PFSK-1 (cell line): ENCODE results near the gene CFP.

ENCODE experiments used
- FOXP2 ChIP-seq: optimal IDR thresholded peaks from 2 replicates; pipeline ENCODE3; 2011; ENCODE audit warnings: borderline replicate concordance, control low read depth, inconsistent platforms; ENCODE audit not compliant: insufficient read depth; ENCODE audit errors: extremely low read length, extremely low read depth
- POLR2AphosphoS5 ChIP-seq: IDR thresholded peaks from 2 replicates; pipeline ENCODE4 v1.6.1; 2012; ENCODE audit warnings: low read depth, mild to moderate bottlenecking, control low read depth, low read length, moderate library complexity
- REST ChIP-seq, 2 experiments: IDR thresholded peaks; 2 replicates each; pipeline versions ENCODE4 v1.6.1 to v1.8.0; 2011 to 2012; ENCODE audit warnings: low read depth in 2 of 2, low read length in 2 of 2, control low read depth in 1 of 2, inconsistent platforms in 1 of 2, mild to moderate bottlenecking in 1 of 2, moderate library complexity in 1 of 2; ENCODE audit not compliant: insufficient read depth in 1 of 2
- SIN3A ChIP-seq: IDR thresholded peaks from 2 replicates; pipeline ENCODE4 v1.6.1; 2012; ENCODE audit warnings: mild to moderate bottlenecking, low read length, moderate library complexity, borderline replicate concordance; ENCODE audit not compliant: insufficient read depth
- TAF1 ChIP-seq: IDR thresholded peaks from 2 replicates; pipeline ENCODE4 v1.6.1; 2012; ENCODE audit warnings: low read length, control low read depth, borderline replicate concordance; ENCODE audit not compliant: insufficient read depth

CFP gene

GRCh38 chrX:47576021-47576898, 53.5 kb downstream of the CFP start:
- no peak for TF ChIP-seq TAF1

GRCh38 chrX:47574547-47575301, 55.0 kb downstream of the CFP start:
- TF ChIP-seq SIN3A: no peak
- no peak for TF ChIP-seq REST (IDR thresholded peaks at IDR 0.05; ENCODE audit: insufficient read depth in 1 of 2, low read depth in 2 of 2, low read length in 2 of 2)
- TF ChIP-seq FOXP2: no peak
- no peak for TF ChIP-seq POLR2AphosphoS5
- no peak for TF ChIP-seq TAF1

- no peak for TF ChIP-seq REST (IDR thresholded peaks at IDR 0.05; ENCODE audit: insufficient read depth in 1 of 2, low read depth in 2 of 2, low read length in 2 of 2)
- TF ChIP-seq POLR2AphosphoS5: no peak
- no peak for TF ChIP-seq FOXP2
- TF ChIP-seq SIN3A: no peak
- TF ChIP-seq TAF1: no peak
Observed at GRCh38 chrX:47574076-47574546, 55.6 kb downstream of the CFP start.

GRCh38 chrX:47573341-47574075, 56.2 kb downstream of the CFP start:
- TF ChIP-seq SIN3A (no peak), REST (IDR thresholded peaks at IDR 0.05; ENCODE audit: insufficient read depth in 1 of 2, low read depth in 2 of 2, low read length in 2 of 2) (no peak), FOXP2 (no peak), TAF1 (no peak), POLR2AphosphoS5 (no peak)
